Measurements from ENCODE around the gene SMC3. TPM values are rescaled to one million over a fixed set of nuclear protein-coding genes. Genes with fewer than 3 reads are reported as not detected.
A peak's percentile ranks its signal among the peaks of the same experiment; 100 is the strongest.

Gene SMC3
- total RNA-seq, 1 experiment from 2014 or later = 64.3 TPM

GRCh38 chr10:110636572-110636931 lies 69.1 kb downstream of the SMC3 start:
- intact Hi-C loops (cut with micrococcal nuclease) = no loop called here
- Histone ChIP-seq H3K4me3 (replicated peaks in 1 of 2; ENCODE audit: low read depth in 1 of 2, low read length in 2 of 2) (no peak overlapping the region), H3K9me2 (ENCODE audit: insufficient read depth) (no peaks in the 10 kb centered on the region), H2AFZ (ENCODE audit: low read depth, low read length, poor library complexity, severe bottlenecking) (no peak overlapping the region), H3K79me2 (ENCODE audit: insufficient read depth, low read length) (no peaks in the 10 kb centered on the region), H3K27ac (ENCODE audit: low read depth, low read length) (no peak overlapping the region), H3K36me3 (ENCODE audit: control insufficient read depth in 1 of 2, insufficient read depth in 2 of 2, low read length in 2 of 2) (no peaks in the 10 kb centered on the region), H4K20me1 (ENCODE audit: insufficient read depth) (no peaks in the 10 kb centered on the region), H3K9me3 (ENCODE audit: control insufficient read depth in 1 of 2, insufficient read depth in 1 of 2, low read depth in 1 of 2, low read length in 2 of 2) (no peaks in the 10 kb centered on the region), H3K9ac (ENCODE audit: low read length) (no peak overlapping the region), H3K4me2 (ENCODE audit: low read length) (peak overlapping the region; percentile 29), H3K4me1 (ENCODE audit: control insufficient read depth in 1 of 2, insufficient read depth in 2 of 2, low read length in 2 of 2) (peaks cover 16 to 41% of the 10 kb centered on the region in 2 experiments), H3K27me3 (ENCODE audit: insufficient read depth, low read length) (no peaks in the 10 kb centered on the region)
- BruUV-seq (replicated peaks) = no TSS peak
- DNase-seq (ENCODE audit: low read depth, low spot score) (no peak), ATAC-seq (no peak)
- no peak for TF ChIP-seq JUND (IDR thresholded peaks at IDR 0.05)
- no peak for TF ChIP-seq YY1 (IDR thresholded peaks at IDR 0.05; ENCODE audit: extremely low read depth, insufficient replicate concordance, low read depth, low read length)
- no peak for TF ChIP-seq SRF (IDR thresholded peaks at IDR 0.05; ENCODE audit: low read depth)
- TF ChIP-seq ELF1 (IDR thresholded peaks at IDR 0.05; ENCODE audit: borderline replicate concordance, low read depth) = no peak
- TF ChIP-seq SP1 (IDR thresholded peaks at IDR 0.05; ENCODE audit: low read depth) = no peak
- ChIA-PET CTCF (no interaction called here), RAD21 (ENCODE audit: low non-redundant PET in 1 of 2, low total read pairs in 2 of 2, uncharacterized antibody in 2 of 2, unreplicated experiment in 2 of 2) (no interaction called here), POLR2A (interaction anchor here (0.6 kb wide), 1 partner anchor 428 kb away, joined by 5 read pairs; no protein-coding TSS in a partner anchor)

GRCh38 chr10:110636932-110637557 lies 69.5 kb downstream of the SMC3 start:
- H2AFZ ChIP-seq (ENCODE audit: low read depth, low read length, poor library complexity, severe bottlenecking) = peak overlapping the region; percentile 53
- intact Hi-C loops (cut with micrococcal nuclease) = no loop called here
- ChIA-PET POLR2A (interaction anchor here (0.6 kb wide), 1 partner anchor 429 kb away, joined by 5 read pairs; no protein-coding TSS in a partner anchor), RAD21 (ENCODE audit: low non-redundant PET in 1 of 2, low total read pairs in 2 of 2, uncharacterized antibody in 2 of 2, unreplicated experiment in 2 of 2) (no interaction called here), CTCF (interaction anchor here (1.5 kb wide), 1 partner anchor 35 kb away, joined by 3 read pairs; no protein-coding TSS in a partner anchor)
- no peak for DNase-seq (ENCODE audit: low read depth, low spot score)
- BruUV-seq (replicated peaks) = no TSS peak
- no peaks in the 10 kb centered on the region for H3K79me2 ChIP-seq (ENCODE audit: insufficient read depth, low read length)
- TF ChIP-seq ZFX (IDR thresholded peaks at IDR 0.05) = 0 out of 2 replicates have a peak, but pooled peaks have one; percentile 5
- TF ChIP-seq CEBPB (IDR thresholded peaks at IDR 0.05; ENCODE audit: low read depth) = no peak
- no peak for TF ChIP-seq ZNF274 (IDR thresholded peaks at IDR 0.05; ENCODE audit: low read depth, low read length)
- TF ChIP-seq ZBTB33 (IDR thresholded peaks at IDR 0.05; ENCODE audit: extremely low read depth, insufficient replicate concordance, low read length) = no peak
- TF ChIP-seq TCF7L2 (IDR thresholded peaks at IDR 0.05; ENCODE audit: borderline replicate concordance, extremely low read depth, insufficient read depth, insufficient read length) = no peak
- TF ChIP-seq EZH2 (IDR thresholded peaks at IDR 0.05) = no peak
- H3K4me1 ChIP-seq (ENCODE audit: control insufficient read depth in 1 of 2, insufficient read depth in 2 of 2, low read length in 2 of 2) = peaks cover 18 to 46% of the 10 kb centered on the region in 2 experiments
- no peak overlapping the region for H3K4me3 ChIP-seq (replicated peaks in 1 of 2; ENCODE audit: low read depth in 1 of 2, low read length in 2 of 2)
- ATAC-seq = peak; percentile 14; the same call in 1 of the 2 replicates
- no peak overlapping the region for H3K9ac ChIP-seq (ENCODE audit: low read length)
- no peaks in the 10 kb centered on the region for H3K9me3 ChIP-seq (ENCODE audit: control insufficient read depth in 1 of 2, insufficient read depth in 1 of 2, low read depth in 1 of 2, low read length in 2 of 2)
- H3K36me3 ChIP-seq (ENCODE audit: control insufficient read depth in 1 of 2, insufficient read depth in 2 of 2, low read length in 2 of 2) = no peaks in the 10 kb centered on the region
- no peaks in the 10 kb centered on the region for H3K9me2 ChIP-seq (ENCODE audit: insufficient read depth)
- no peaks in the 10 kb centered on the region for H3K27me3 ChIP-seq (ENCODE audit: insufficient read depth, low read length)
- H3K4me2 ChIP-seq (ENCODE audit: low read length) = peak overlapping the region; percentile 29
- no peak overlapping the region for H3K27ac ChIP-seq (ENCODE audit: low read depth, low read length)
- H4K20me1 ChIP-seq (ENCODE audit: insufficient read depth) = no peaks in the 10 kb centered on the region

Data from HCT116 (cell line).